Subcutaneous adipose tissue (tissue), 4 donors: ENCODE results near the gene MAGI3. TPM values are rescaled to one million over a fixed set of nuclear protein-coding genes. Genes with fewer than 3 reads are reported as not detected.

Source experiments
- total RNA-seq, 4 donors: library from RNA; depleted of rRNA; stranded (reverse); fragments of >200 nt; gene quantifications; one replicate each; pipeline ENCODE4 v1.1.0, GENCODE V29; 2016
- TF ChIP-seq, protein P1 (sequence below): fragments of 450-650 bp; IDR thresholded peaks from one replicate; pipeline ENCODE4 v1.5.1; 2016; ENCODE audit warnings: low read depth, mild to moderate bottlenecking, control low read depth, antibody characterized with exemption, moderate library complexity

MAGI3 gene
- total RNA-seq, 4 donors from 2014 or later, result 11.6 to 19.4 (median 15.7) TPM

DNA sequence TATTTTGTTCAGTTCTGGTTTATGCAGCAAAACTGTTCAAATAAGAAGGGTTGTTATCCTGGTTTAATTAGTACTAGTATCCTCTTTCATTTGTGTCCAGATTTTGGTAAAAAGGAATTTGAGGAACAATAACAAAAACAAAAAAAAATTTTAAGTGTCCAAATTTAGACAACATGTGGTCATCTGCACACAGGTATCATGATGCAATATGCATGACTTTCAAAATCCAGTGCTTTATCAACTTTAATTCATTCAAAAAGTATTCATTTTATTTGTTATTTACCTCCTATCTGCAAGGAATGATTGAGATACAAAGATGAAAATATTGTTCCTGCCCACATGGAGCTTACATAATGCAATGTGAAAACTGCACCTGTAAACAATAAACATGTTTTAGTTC lies 16.7 kb upstream of the MAGI3 start:
- TF ChIP-seq, protein P1, sequence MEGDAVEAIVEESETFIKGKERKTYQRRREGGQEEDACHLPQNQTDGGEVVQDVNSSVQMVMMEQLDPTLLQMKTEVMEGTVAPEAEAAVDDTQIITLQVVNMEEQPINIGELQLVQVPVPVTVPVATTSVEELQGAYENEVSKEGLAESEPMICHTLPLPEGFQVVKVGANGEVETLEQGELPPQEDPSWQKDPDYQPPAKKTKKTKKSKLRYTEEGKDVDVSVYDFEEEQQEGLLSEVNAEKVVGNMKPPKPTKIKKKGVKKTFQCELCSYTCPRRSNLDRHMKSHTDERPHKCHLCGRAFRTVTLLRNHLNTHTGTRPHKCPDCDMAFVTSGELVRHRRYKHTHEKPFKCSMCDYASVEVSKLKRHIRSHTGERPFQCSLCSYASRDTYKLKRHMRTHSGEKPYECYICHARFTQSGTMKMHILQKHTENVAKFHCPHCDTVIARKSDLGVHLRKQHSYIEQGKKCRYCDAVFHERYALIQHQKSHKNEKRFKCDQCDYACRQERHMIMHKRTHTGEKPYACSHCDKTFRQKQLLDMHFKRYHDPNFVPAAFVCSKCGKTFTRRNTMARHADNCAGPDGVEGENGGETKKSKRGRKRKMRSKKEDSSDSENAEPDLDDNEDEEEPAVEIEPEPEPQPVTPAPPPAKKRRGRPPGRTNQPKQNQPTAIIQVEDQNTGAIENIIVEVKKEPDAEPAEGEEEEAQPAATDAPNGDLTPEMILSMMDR, result no peak

DNA sequence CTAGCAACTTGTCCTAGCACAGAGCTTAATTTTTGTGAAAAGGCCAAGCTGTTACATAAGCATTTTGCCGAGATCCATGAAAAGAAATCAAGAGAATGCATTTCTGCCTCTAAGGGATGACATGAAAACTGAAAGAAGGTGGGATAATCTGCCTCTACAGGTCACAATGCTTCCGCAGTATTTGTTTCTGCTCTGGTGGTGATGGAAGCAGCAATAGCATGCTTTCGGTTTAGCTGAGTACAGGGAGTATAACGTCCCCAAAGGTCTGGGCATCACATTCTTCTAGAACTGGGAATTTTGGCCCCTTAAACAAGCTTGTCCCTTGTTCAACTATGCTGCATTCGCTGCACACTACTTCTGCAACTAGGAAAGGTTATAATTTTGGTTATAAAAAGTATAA lies 14.4 kb upstream of the MAGI3 start:
- TF ChIP-seq, protein P1, result no peak

DNA sequence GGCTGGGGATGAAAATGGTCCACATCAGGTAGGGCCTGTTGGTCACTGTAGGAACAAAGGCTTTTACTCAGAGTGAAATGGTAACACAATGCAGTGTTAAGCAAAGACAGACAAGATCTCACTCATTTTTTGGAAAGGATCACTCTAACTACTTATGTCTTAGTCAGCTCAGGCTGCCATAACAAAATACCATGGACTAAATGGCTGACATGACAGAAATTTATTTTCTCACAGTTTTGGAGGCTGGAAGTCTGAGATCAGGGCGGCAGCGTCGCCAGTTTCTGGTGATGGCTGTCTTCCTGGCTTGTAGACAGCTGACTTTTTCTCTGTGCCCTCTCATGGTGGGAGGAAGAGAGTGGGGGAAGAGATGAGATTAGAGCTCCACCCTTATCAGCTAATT lies 10.2 kb upstream of the MAGI3 start:
- TF ChIP-seq, protein P1, result no peak

- TF ChIP-seq, protein P1, result no peak
Observed at GRCh38 chr1:113388017-113388620, 2.2 kb upstream of the MAGI3 start.

- TF ChIP-seq, protein P1, result no peak
Observed at GRCh38 chr1:113388621-113389358, 1.5 kb upstream of the MAGI3 start.

DNA sequence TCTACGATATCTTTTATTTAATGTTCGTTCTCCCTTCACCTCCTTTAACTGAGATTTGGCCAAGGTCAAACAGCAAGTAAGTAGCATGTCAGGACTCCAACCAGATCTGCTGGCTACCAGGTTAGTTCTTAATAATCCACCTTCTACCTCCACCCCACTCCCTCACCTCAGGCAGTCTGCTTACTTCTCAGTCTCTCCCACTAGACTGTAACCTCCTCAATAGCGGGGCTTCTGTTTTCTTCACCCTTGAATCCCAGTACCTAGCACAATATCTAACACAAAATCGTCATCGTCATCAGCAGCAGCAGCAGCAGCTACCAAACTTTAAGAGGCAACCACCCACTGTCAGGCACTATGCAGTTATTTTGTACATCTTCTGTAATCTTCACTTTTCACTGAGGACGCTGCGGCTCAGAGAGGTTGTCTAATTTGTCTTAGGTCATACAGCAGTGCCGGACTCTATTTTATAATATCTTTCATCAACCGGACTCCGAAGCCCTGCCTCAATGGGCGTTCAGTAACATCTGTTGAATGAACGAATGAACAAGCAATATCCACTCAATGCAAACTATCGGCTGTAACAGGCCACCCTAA lies 859 bp upstream of the MAGI3 start:
- TF ChIP-seq, protein P1, result no peak

DNA sequence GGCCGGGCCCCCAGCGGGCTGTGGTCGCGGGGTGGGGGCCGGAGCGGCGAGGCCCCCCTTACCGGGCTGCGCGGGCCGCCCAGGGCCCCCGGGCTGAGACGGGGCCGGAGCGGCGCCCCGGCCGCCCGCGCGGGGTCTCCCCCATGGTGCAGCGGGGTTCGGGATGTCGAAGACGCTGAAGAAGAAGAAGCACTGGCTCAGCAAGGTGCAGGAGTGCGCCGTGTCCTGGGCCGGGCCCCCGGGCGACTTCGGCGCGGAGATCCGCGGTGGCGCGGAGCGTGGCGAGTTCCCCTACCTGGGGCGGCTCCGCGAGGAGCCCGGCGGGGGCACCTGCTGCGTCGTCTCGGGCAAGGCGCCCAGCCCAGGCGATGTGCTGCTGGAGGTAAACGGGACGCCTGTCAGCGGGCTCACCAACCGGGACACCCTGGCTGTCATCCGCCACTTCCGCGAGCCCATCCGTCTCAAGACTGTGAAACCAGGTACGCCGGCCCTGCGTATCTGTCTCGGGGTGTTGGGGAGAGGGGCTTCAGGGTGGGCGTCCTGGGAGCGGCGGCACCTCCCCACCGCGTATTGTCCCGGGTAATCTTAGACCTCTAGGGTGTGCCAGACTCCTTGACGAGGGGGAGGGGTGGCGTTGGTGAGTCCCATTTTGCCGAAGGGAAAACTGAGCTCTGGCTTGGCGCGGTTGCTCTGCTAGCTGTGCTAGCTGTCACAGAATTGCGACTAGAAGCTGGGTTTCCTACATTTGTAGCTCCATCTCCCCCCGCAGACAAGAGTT lies 745 bp downstream of the MAGI3 start:
- TF ChIP-seq, protein P1, result no peak
